Fibroblast of villous mesenchyme (primary cell): ENCODE data around the gene CHTF8. TPM values are rescaled to one million over a fixed set of nuclear protein-coding genes. Genes with fewer than 3 reads are reported as not detected.

Source experiments
- DNase-seq: peaks from one replicate; pipeline ENCODE4 v3.0.0-alpha.2; 2010; ENCODE audit warnings: low read depth
- H3K4me3 ChIP-seq: 2 replicates; pipeline ENCODE4 v1.5.1; 2011; ENCODE audit warnings: low read depth, mild to moderate bottlenecking, low read length
- CTCF ChIP-seq: IDR thresholded peaks from 2 replicates; pipeline ENCODE4 v1.5.1; 2012; ENCODE audit warnings: low read depth, mild to moderate bottlenecking, low read length; ENCODE audit not compliant: insufficient read depth
- total RNA-seq: library from RNA; depleted of rRNA; stranded (reverse); fragments of >200 nt; gene quantifications from 2 replicates; pipeline ENCODE4 v1.2.3, GENCODE V29; 2012

CHTF8 gene
- total RNA-seq, 1 donor, result 65.2 TPM

- H3K4me3 ChIP-seq, result no peak overlapping the region
- TF ChIP-seq CTCF, result no peak
- no peak for DNase-seq
Observed at GRCh38 chr16:69084289-69084688, 48.1 kb downstream of the CHTF8 start.

GRCh38 chr16:69083306-69083941 lies 49.0 kb downstream of the CHTF8 start:
- no peak overlapping the region for H3K4me3 ChIP-seq
- DNase-seq, result no peak
- no peak for TF ChIP-seq CTCF

GRCh38 chr16:69079697-69080096 lies 52.7 kb downstream of the CHTF8 start:
- no peak for DNase-seq
- TF ChIP-seq CTCF, result no peak
- no peak overlapping the region for H3K4me3 ChIP-seq

- DNase-seq, result no peak
- TF ChIP-seq CTCF, result no peak
Observed at GRCh38 chr16:69078073-69078472, 54.3 kb downstream of the CHTF8 start.

GRCh38 chr16:69077251-69077650 lies 55.1 kb downstream of the CHTF8 start:
- no peak for TF ChIP-seq CTCF
- H3K4me3 ChIP-seq, result no peak overlapping the region
- no peak for DNase-seq

More at GRCh38 chr16:69078073-69078472, 54.3 kb downstream of the CHTF8 start:
- no peak overlapping the region for H3K4me3 ChIP-seq

- DNase-seq, result peak; percentile 64
- no peak for TF ChIP-seq CTCF
- H3K4me3 ChIP-seq, result no peak overlapping the region
Observed at GRCh38 chr16:69073181-69073702, 59.1 kb downstream of the CHTF8 start.

GRCh38 chr16:69072640-69072974 lies 59.8 kb downstream of the CHTF8 start:
- no peak overlapping the region for H3K4me3 ChIP-seq
- TF ChIP-seq CTCF, result no peak
- DNase-seq, result no peak
